Measurements from ENCODE around the gene RCOR1.
"Not testable (repeated sequence)": the region's sequence is repeated elsewhere in the genome, so short reads cannot be mapped to it uniquely, and the experiment has no call there.

The RCOR1 gene

GRCh38 chr14:102593825-102594137 lies 1.3 kb downstream of the RCOR1 start:
- no peak for DNase-seq

- DNase-seq = peak in 2 of 4 experiments; percentile 15 to 37
These were observed 2.2 kb downstream of the RCOR1 start for GRCh38 chr14:102594514-102595175.

GRCh38 chr14:102601378-102601925 lies 9.0 kb downstream of the RCOR1 start:
- no peak for DNase-seq

GRCh38 chr14:102602421-102603292 lies 10.2 kb downstream of the RCOR1 start:
- no peak for DNase-seq

- no peak for DNase-seq
These were observed 11.0 kb downstream of the RCOR1 start for GRCh38 chr14:102603293-102603907.

GRCh38 chr14:102604183-102604582 lies 11.7 kb downstream of the RCOR1 start:
- DNase-seq = no peak

GRCh38 chr14:102605029-102605428 lies 12.6 kb downstream of the RCOR1 start:
- no peak for DNase-seq

- no peak for DNase-seq
These were observed 13.8 kb downstream of the RCOR1 start for GRCh38 chr14:102606296-102606695.

GRCh38 chr14:102608064-102608446 lies 15.6 kb downstream of the RCOR1 start:
- DNase-seq = no peak

- no peak for DNase-seq
These were observed 18.7 kb downstream of the RCOR1 start for GRCh38 chr14:102610968-102611811.

GRCh38 chr14:102616318-102616717 lies 23.9 kb downstream of the RCOR1 start:
- no peak for DNase-seq

GRCh38 chr14:102616799-102617198 lies 24.4 kb downstream of the RCOR1 start:
- DNase-seq = no peak

- DNase-seq = not testable (repeated sequence)
These were observed 26.6 kb downstream of the RCOR1 start for GRCh38 chr14:102619012-102619411.

GRCh38 chr14:102620413-102620812 lies 28.0 kb downstream of the RCOR1 start:
- no peak for DNase-seq

- DNase-seq = no peak
These were observed 29.9 kb downstream of the RCOR1 start for GRCh38 chr14:102622262-102622885.

GRCh38 chr14:102624666-102625065 lies 32.2 kb downstream of the RCOR1 start:
- no peak for DNase-seq

GRCh38 chr14:102625564-102626296 lies 33.3 kb downstream of the RCOR1 start:
- no peak for DNase-seq

GRCh38 chr14:102626530-102626929 lies 34.1 kb downstream of the RCOR1 start:
- DNase-seq = no peak

- no peak for DNase-seq
These were observed 36.6 kb downstream of the RCOR1 start for GRCh38 chr14:102629011-102629444.

- no peak for DNase-seq
These were observed 37.4 kb downstream of the RCOR1 start for GRCh38 chr14:102629808-102630350.

GRCh38 chr14:102630405-102630804 lies 38.0 kb downstream of the RCOR1 start:
- no peak for DNase-seq

Data from activated CD4-positive, CD25-positive, alpha-beta regulatory T cell (primary cell).